Heart left ventricle (tissue), 13 donors: ENCODE measurements around the gene SLC6A17.

Source experiments
- CTCF ChIP-seq, 12 donors: fragments of 200-600 bp; sonication (generic) in 4 of 12; IDR thresholded peaks; one replicate each; pipeline versions ENCODE4 v1.5.0 to v1.8.0; 2018 to 2022; ENCODE audit warnings: antibody characterized with exemption in 12 of 12, mild to moderate bottlenecking in 5 of 12
- POLR2A ChIP-seq, 2 donors: fragments of 450-650 bp; IDR thresholded peaks; one replicate each; pipeline ENCODE4 v1.6.1; 2017; ENCODE audit warnings: antibody characterized with exemption in 2 of 2, mild to moderate bottlenecking in 2 of 2, moderate library complexity in 2 of 2
- donor health status: ischemic (EF 13 %, LVEDD 7.1; RV severe dilation, severe dysfunction).
- donor health status: DM: no; HTN: yes; CAD: no.
- donor health status: DM: no; HTN: no; CAD: no.
- donor health status: ischemic (EF 25% LVEDD 6.9; RV normal size, moderate dysfunction).
- donor health status: ischemic (EF 25% LVEDD 5.7; RV mildly dilated, moderate dysfunction).
- donor health status: ischemic (EF 35%, LVEDD 5.7; RV mildly dilated, moderate dysfunction).
- donor health status: nonischemic (EF 11% LVEDD 7.7; RV severe dilation, severe dysfunction).
- donor health status: DM: yes; HTN: yes; CAD: no.
- donor health status: PGD.
- donor health status: ischemic (EF 29% LVEDD 5.4; RV normal size, mild dysfunction).
- donor health status: nonischemic (EF 23%, LVEDD 6.1; RV moderate dilation, normal function).

- TF ChIP-seq CTCF (IDR thresholded peaks at IDR 0.05) (no peak), POLR2A (IDR thresholded peaks at IDR 0.05) (no peak)
These were observed 70.8 kb downstream of the SLC6A17 start for GRCh38 chr1:110221119-110221518.
